IPS-18a (cell line): ENCODE results near the gene ADCY1.

Source experiments
- H3K27ac ChIP-seq: one replicate; pipeline ENCODE4 v1.5.1; 2013; ENCODE audit warnings: low read length
- H3K27me3 ChIP-seq: one replicate; pipeline ENCODE4 v1.6.1; 2013; ENCODE audit warnings: mild to moderate bottlenecking, low read length; ENCODE audit not compliant: control insufficient read depth, insufficient read depth
- H3K36me3 ChIP-seq: one replicate; pipeline ENCODE4 v1.6.1; 2013; ENCODE audit warnings: low read depth, low read length; ENCODE audit not compliant: control insufficient read depth
- H3K4me1 ChIP-seq: one replicate; pipeline ENCODE4 v1.6.1; 2013; ENCODE audit warnings: low read depth, low read length; ENCODE audit not compliant: control insufficient read depth
- H3K4me3 ChIP-seq: one replicate; pipeline ENCODE4 v1.5.1; 2013; ENCODE audit warnings: low read length
- H3K9ac ChIP-seq: one replicate; pipeline ENCODE4 v1.6.1; 2013; ENCODE audit warnings: mild to moderate bottlenecking, low read length, moderate library complexity
- H3K9me3 ChIP-seq: one replicate; pipeline ENCODE4 v1.6.1; 2013; ENCODE audit warnings: low read depth, low read length; ENCODE audit not compliant: control insufficient read depth

Gene ADCY1

DNA sequence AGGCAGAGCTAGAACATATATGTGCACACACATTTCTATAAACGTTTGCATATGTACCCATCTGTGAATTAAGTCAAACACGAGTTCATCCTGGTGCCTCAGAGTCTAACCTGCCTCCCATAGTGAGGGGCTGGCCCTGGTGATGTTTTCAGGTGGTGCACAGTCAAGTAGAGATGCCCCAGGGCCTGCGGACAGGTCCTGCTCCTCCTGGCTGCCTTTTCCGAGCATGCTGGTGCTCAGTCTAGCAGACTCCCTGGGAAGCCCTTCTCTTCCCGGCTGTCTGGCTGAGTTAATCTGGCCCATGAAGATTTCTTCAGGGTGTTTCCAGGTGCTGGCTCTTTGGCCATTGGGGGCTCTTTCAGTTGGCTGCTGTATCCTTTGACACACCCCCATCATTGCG lies 14.3 kb downstream of the ADCY1 start:
- H3K27me3 ChIP-seq: no peaks in the 10 kb centered on the region
- no peaks in the 10 kb centered on the region for H3K36me3 ChIP-seq
- H3K9me3 ChIP-seq: no peaks in the 10 kb centered on the region

DNA sequence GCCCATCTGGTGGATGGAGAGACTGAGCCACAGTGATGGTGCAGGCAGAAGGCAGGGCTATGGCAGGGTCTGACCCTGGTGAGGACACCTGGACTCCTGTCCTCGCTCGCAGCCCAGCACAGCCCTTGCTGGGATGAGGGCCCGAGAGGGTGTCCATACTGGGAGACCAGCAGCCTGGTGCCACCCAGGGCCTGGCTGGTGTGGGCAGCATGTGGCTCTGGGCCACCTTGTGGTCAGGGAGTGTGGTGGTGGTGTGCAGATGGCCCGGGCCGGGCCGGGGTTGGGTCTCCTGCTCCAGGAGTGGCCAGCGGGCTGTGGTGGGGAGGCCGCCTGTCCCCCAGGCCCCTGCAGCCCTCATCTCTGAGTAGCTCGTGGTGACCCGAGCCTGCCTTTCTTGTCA lies 14.9 kb downstream of the ADCY1 start:
- Histone ChIP-seq H3K36me3 (no peaks in the 10 kb centered on the region), H3K27ac (no peak overlapping the region), H3K9ac (no peak overlapping the region), H3K27me3 (no peaks in the 10 kb centered on the region), H3K9me3 (no peaks in the 10 kb centered on the region), H3K4me1 (peaks cover 2% of the 10 kb centered on the region), H3K4me3 (no peak overlapping the region)

More for the DNA sequence above, 14.3 kb downstream of the ADCY1 start:
- H3K4me1 ChIP-seq: peaks cover 6% of the 10 kb centered on the region
- H3K27ac ChIP-seq: no peak overlapping the region
- no peak overlapping the region for H3K4me3 ChIP-seq
- H3K9ac ChIP-seq: no peak overlapping the region

GRCh38 chr7:45589915-45590678 lies 15.9 kb downstream of the ADCY1 start:
- H3K9me3 ChIP-seq: no peaks in the 10 kb centered on the region
- no peaks in the 10 kb centered on the region for H3K36me3 ChIP-seq
- no peaks in the 10 kb centered on the region for H3K4me1 ChIP-seq
- no peaks in the 10 kb centered on the region for H3K27me3 ChIP-seq
- no peak overlapping the region for H3K27ac ChIP-seq
- no peak overlapping the region for H3K4me3 ChIP-seq
- H3K9ac ChIP-seq: no peak overlapping the region

GRCh38 chr7:45590679-45591057 lies 16.5 kb downstream of the ADCY1 start:
- Histone ChIP-seq H3K4me1 (no peaks in the 10 kb centered on the region), H3K27me3 (no peaks in the 10 kb centered on the region), H3K27ac (no peak overlapping the region), H3K9me3 (no peaks in the 10 kb centered on the region), H3K36me3 (no peaks in the 10 kb centered on the region), H3K4me3 (no peak overlapping the region), H3K9ac (no peak overlapping the region)

DNA sequence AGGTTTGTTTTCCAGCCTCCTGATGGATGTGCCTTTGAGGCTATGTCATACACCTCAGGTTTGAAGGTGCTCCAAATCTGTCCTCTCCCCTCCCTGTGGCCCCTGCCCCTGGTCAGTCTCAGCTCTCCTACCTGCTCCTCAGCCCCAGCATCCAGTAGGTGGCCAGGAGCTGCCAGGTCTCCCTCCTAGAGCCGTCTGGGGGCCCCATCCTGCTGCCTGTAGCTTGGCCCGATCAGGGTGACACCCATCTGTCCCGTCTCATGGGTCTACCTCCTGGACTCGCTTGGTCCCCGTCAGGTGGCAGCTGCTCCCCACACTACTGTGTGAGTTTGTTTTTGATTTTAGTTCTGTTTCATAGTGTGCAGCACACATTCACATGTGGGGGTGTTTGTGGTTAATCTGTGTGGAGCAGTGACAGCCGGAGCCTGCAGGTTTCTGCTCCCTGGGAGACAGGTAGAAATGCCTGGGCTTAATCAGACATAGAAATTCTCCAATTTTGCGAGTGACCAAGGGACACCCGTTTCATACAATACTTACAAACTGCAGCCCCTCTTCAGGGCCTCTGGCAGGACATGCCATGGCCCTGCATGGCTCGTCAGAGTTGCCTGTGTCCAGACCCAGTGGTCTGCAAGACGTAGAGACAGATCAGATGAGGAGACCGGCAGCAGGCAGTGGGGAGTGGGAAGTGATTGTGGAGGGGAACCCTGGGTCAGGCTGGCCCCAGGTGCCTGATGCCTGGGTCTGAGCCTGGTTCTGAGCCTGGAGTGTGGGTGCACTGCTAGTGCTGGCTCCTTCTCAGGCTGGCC lies 17.1 kb downstream of the ADCY1 start:
- Histone ChIP-seq H3K4me1 (no peaks in the 10 kb centered on the region), H3K36me3 (no peaks in the 10 kb centered on the region), H3K4me3 (no peak overlapping the region), H3K27ac (no peak overlapping the region), H3K9ac (no peak overlapping the region), H3K27me3 (no peaks in the 10 kb centered on the region), H3K9me3 (no peaks in the 10 kb centered on the region)

DNA sequence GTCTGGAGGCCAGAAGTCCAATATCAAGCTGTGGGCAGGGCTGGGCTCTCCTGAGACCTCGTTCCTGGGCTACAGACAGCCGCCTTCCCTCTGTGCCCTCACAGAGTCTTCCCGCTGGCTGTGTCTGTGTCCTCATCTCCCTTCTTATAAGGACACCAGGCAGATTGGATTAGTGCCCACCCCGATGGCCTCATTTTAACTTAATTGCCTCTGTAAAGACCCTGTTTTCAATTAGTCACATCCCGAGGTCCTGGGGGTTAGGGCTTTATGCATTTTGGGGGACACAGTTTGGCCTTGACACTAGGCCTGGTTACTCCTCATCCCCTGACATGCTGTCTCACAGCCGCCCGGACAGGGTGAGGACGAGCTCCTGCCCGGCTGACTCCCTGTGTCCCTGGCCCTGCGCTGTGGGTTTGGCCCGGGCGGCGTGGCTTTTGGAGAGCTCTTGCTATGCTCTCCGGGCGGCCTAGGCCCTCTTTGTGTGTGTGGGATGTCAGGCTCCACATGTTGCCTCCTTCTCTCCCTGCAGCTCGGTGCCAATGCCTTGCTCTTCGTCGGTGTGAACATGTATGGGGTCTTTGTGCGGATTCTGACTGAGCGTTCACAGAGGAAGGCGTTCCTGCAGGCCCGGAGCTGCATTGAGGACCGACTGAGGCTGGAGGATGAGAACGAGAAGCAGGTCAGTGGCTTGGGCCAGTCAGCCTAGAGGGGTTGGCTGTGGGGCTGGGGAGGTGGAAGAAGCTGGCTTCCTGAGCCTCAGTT lies 18.2 kb downstream of the ADCY1 start:
- no peaks in the 10 kb centered on the region for H3K9me3 ChIP-seq
- H3K4me3 ChIP-seq: no peak overlapping the region
- H3K4me1 ChIP-seq: peaks cover 5% of the 10 kb centered on the region
- H3K27me3 ChIP-seq: no peaks in the 10 kb centered on the region
- no peaks in the 10 kb centered on the region for H3K36me3 ChIP-seq
- no peak overlapping the region for H3K27ac ChIP-seq
- H3K9ac ChIP-seq: no peak overlapping the region

- no peaks in the 10 kb centered on the region for H3K9me3 ChIP-seq
- no peaks in the 10 kb centered on the region for H3K27me3 ChIP-seq
- no peaks in the 10 kb centered on the region for H3K36me3 ChIP-seq
- H3K4me1 ChIP-seq: peaks cover 5% of the 10 kb centered on the region
- no peak overlapping the region for H3K4me3 ChIP-seq
- H3K27ac ChIP-seq: no peak overlapping the region
- no peak overlapping the region for H3K9ac ChIP-seq
Observed at GRCh38 chr7:45593121-45593541, 19.0 kb downstream of the ADCY1 start.

DNA sequence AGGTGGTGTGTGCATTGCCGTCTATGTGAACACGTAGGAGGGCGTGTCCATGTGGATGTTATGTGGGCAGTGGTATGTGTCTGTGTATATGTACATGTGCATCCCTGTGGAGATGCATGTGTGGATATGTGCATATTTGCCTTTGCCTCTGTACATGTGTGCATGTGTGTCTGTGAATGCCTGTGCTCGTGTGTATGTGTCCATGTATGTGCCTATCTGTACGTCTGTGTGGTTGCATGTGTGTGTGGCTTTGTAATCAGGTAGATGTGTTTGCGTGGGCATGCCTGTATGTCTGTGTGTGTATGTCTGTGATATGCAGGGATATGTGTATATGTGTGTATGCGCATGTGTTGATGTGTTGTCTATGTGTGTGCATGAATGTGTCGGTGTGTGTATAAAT lies 19.7 kb downstream of the ADCY1 start:
- H3K27me3 ChIP-seq: no peaks in the 10 kb centered on the region
- H3K27ac ChIP-seq: no peak overlapping the region
- no peak overlapping the region for H3K9ac ChIP-seq
- no peaks in the 10 kb centered on the region for H3K9me3 ChIP-seq
- H3K36me3 ChIP-seq: no peaks in the 10 kb centered on the region
- no peak overlapping the region for H3K4me3 ChIP-seq
- H3K4me1 ChIP-seq: peaks cover 5% of the 10 kb centered on the region

DNA sequence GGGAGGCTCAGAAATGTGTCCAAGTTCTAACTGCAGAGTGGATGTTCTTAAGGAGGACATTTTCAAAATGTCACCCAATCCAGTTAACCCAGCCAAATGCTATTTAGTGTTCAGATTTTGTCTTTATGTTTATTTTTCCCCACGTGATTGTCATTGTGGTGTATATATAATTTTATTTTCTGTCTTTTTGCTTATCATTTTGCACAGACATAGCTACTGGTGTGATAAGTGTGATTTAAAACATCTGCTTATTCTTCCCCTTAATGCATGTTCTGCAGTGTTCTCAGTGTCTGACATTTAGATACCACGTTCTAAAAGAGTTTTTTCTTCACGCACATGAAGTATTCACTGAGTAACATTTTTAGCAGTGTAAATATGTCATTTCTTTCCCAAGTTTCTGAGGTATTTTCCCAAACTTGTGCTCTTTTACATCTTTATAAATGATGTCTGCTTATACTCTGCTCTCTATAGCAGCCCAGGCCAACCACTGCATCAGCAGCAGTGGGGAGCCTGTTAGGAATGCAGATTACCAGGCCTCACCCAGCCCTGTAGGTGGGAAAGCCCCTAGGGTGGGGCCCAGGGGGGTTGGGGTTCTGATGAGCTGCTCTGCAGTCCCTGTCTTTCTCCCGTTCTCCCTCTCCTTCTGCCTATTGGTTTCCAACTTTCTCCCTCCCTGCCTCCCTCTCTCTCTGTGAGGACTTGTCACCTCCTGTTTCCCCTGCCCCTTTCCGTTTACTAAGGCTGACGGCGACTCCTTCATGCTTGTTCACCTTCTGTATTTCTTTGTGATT lies 20.8 kb downstream of the ADCY1 start:
- Histone ChIP-seq H3K4me1 (peaks cover 5% of the 10 kb centered on the region), H3K36me3 (no peaks in the 10 kb centered on the region), H3K9me3 (no peaks in the 10 kb centered on the region), H3K27me3 (no peaks in the 10 kb centered on the region), H3K27ac (no peak overlapping the region), H3K9ac (no peak overlapping the region), H3K4me3 (no peak overlapping the region)

GRCh38 chr7:45595809-45596664 lies 21.9 kb downstream of the ADCY1 start:
- H3K27me3 ChIP-seq: no peaks in the 10 kb centered on the region
- no peak overlapping the region for H3K4me3 ChIP-seq
- H3K4me1 ChIP-seq: peaks cover 5% of the 10 kb centered on the region
- H3K9me3 ChIP-seq: no peaks in the 10 kb centered on the region
- no peaks in the 10 kb centered on the region for H3K36me3 ChIP-seq
- no peak overlapping the region for H3K27ac ChIP-seq
- no peak overlapping the region for H3K9ac ChIP-seq
